Measurements from ENCODE around the gene SEPTIN2.
"Not testable (repeated sequence)": the region's sequence is repeated elsewhere in the genome, so short reads cannot be mapped to it uniquely, and the experiment has no call there.

SEPTIN2 gene

DNA sequence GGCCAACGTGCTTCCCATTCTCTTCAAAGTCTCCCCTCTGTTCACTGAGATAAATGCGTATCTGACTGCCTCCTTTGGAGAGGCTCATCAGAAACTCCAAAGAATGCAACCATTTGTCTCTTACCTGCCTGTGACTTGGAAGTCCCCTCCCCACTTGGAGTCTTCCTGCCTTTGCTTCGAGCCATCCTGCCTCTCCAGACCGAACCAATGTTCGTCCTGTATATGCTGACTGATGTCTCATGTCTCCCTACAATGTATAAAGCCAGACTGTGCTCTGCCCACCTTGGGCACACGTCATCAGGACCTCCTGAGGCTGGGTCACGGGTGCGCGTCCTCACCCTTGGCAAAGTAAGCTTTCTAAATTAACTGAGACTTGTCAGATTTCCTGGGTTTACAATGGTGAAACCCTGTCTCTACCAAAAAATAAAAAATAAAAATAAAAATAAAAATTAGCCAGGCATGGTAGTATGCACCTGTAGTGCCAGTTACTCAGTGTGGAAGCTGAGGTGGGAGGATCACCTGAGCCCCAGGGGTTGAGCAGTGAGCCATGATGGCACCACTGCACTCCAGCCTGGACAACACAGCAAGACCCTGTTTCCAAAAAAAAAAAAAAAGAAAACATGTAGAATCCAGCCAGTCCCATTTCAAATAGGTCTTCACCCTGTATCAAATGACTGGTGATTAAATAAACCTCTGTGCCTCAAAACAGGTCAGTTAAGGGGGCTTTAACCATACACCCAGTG is 29.2 kb upstream of the SEPTIN2 start:
- no peak for DNase-seq (ENCODE audit: low read depth in 2 of 2)

DNA sequence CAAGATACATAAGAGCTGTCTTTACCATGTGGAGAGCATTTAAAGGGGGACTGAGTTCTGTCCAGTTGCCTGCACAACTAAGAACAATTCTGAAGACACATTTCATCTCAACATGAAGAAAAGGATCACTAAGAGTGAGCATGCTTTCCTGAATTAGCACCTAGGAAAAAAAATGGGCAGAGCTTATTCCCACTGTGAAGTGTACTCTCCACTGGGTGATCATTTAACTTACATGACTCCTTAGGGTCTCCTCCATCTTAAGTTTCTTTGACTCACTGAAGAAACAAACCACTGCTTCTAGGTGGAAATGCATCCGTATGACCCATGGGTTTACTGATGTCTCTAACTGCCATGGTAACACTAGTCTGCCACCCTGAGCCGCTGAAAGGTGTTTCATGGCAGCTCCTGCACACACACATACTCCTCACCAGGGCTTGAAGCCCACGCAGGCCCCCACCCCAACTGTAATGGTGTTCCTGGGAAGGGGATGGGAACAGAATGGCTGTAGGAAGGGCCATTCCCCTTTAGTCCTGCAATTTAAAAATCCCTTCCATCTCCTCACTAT is 27.3 kb upstream of the SEPTIN2 start:
- no peak for DNase-seq (ENCODE audit: low read depth in 2 of 2)

DNA sequence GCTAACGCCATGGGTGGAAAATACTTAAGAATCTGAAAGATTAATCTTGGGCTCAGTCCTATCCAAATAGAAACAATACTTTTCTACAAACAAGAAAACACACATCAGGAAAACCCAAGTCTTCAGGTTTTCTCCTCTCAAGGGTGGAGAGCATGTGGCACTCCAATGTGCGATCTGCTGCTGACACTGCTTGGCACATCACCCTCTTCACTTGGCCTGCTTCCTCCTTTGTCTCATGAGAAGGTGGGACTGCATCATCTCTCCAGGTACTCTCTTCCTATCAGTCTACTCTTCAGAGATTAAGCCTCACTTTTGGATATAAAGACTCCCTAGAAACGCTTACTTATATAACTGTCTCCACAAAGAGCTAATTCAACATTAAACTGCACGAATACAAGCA is 26.7 kb upstream of the SEPTIN2 start:
- no peak for DNase-seq (ENCODE audit: low read depth in 2 of 2)

DNA sequence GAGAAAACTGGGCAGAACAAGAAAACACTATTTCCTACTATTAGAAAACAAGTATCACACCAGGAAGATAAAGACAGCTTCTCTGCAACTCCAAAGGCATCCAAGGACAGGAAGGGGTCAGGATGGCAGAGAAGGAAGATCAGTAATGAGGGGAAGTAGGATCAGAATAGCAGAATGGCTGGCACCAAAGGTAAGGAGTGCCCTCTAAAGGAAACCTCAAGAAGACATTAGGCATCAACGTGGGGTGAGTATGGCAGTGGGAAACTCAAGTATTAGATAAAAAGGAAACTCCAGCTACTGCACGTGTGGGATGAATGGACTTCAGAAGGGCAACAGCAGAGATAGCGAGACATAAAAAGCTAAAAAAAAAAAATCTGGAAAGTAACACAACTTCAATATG is 26.1 kb upstream of the SEPTIN2 start:
- no peak for DNase-seq (ENCODE audit: low read depth in 2 of 2)

DNA sequence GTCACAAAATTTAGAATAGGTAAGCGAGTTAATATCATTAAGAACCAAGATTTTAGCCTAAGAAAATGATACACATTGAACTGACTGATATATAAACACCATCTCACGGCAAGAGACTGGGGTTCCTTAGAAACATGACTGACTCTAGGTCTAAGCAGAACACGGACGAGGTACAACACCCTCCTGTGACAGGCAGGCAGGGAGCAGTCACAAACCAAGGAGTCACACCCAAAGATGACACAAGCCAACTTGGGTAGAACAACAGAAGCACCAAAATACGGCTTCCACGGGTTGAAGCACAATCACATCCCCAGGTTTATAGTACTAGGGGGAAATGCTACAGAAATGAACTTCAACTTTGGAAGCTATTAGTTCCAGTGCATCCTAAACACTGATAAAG is 24.6 kb upstream of the SEPTIN2 start:
- DNase-seq (ENCODE audit: low read depth in 2 of 2) = no peak

DNA sequence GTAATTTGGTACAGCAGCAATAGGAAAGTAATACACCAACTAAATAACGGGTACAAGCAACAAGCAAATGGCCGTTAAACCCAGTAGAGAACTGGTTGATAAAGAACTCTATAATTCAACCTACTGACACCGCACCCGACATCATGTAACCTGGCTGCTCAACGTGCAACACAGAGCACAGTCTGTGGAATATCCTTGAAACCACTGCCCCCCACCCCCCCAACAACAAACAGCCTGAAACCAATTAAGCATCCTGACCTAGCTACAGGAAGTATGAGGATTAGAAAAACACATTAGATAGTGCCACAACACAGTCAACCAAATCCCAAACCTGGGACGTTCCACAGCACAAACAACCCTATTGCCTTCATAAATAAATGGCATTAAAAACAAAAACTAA is 23.7 kb upstream of the SEPTIN2 start:
- no peak for DNase-seq (ENCODE audit: low read depth in 2 of 2)

DNA sequence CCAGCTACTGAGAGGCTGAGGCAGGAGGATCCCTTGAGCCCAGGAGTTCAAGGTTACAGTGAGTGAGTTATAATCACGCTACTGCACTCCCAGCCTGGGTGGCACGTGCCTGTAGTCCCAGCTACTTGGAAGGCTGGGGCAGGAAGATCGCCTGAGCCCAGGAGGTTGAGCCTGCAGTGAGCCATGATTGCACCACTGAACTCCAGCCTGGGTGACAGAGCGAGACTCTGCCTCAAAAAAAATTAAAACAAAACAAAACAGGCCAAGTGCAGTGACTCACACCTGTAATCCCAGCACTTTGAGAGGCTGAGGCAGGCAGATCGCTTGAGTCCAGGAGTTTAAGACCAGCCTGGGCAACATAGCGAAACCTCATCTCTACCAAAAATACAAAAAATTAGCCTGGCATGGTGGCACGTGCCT is 22.3 kb upstream of the SEPTIN2 start:
- not testable (repeated sequence) for DNase-seq (ENCODE audit: low read depth in 2 of 2)

DNA sequence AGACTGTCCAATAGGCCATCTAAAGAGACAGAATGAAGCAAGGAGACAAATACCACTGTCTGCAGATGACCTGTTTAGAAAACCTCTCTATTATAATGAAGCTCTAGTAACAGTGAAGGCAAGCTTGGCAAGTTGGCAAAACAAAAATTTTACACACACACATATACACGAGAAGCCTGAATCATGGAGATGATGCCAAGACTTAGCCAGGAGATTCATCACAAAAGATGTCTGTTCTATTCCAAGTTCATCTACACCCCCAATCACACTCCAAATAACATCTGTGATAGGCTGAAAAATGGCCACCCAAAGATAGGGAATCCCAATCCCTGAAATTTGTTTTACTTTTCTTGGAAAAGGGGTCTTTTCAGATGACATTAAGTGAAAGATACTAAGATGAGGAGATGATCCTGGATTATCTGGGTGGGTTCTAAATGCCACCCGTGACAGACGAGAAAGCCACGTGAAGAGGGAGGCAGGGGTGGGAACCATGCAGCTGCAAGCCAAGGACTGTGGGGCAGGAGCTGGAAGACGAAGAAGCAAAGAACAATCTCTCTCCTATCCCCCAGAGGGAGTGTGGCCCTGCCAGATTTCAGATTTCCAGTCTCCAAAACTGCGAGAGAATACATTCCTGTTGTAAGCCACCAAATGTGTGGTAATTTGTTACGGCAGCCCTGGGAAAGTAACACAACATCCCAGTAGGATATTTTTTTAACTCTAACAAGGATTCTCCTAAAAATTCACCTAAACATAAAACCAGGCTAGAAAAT is 20.2 kb upstream of the SEPTIN2 start:
- no peak for DNase-seq (ENCODE audit: low read depth in 2 of 2)

DNA sequence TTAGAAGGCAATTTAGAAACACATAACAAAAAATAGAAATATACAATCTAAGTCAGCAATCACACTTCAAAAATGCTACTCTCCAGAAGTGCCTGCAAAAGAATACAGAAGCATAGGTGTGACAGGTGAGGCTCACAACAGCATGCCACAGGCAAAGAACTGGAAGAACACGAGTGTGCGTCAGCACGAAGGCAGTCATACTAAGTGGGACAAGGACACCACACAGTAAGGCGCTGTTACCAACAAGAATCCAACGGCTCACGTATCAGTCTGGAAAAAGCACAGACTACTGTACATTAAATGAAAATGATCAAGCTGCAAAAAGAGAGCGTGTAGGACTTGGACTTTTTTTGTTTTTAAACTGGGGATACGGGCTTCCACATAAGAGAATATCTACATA is 19.0 kb upstream of the SEPTIN2 start:
- DNase-seq (ENCODE audit: low read depth in 2 of 2) = no peak

DNA sequence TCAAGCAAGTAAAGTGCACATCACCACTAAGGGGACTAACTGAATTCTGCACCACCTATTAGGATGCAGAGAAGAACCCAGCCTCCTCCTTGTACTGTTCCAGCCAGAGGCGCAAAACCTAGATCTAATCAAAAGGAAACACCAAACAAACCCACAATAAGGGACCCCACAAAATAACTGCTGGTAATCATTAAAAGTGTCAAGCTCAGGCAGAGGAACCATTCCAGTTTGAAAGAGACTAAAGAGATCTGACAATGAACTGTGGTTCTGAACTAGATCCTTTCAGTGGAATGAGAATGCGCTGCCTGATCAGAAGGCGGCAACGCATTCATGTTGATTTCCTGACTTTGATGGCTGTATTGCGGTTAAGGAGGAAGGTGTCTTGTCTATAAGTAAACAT is 17.1 kb upstream of the SEPTIN2 start:
- no peak for DNase-seq (ENCODE audit: low read depth in 2 of 2)

DNA sequence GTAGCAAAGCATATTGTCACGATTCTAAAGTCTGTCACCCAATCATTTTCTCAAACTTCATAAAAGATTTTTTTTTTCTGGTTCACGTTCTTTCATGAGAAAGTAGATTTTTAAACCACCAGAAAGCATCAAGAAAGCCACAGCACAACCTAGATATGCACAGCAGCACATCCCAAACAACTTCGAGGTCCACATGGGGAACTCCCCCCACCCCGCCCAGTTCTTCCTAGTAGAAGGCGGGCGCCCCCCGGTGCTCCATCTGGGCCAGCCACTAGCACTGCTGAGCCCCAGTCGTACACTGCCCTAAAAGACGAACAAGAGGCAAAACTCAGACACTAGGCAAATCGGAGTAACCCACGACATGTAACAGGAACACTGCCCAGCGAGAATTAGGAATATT is 15.7 kb upstream of the SEPTIN2 start:
- peak in 1 of 2 donors; percentile 19 for DNase-seq (ENCODE audit: low read depth in 2 of 2)

DNA sequence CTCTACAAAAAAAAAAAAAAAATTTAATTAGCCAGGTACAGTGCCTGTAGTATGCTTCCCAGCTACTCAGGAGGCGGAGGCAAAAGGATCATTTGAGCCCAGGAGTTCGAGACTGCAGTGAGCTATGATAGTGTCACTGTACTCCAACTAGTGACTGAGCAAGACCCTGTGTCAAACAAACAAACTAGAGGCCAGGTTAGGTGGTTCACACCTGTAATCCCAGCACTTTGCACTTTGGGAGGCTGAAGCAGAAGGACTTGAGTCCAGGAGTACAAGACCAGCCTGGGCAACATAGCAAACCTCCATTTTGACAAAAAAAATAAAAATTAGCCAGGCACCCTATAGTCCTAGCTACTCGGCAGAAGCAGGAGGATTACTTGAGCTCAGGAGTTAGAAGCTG is 13.6 kb upstream of the SEPTIN2 start:
- no peak for DNase-seq (ENCODE audit: low read depth in 2 of 2)

DNA sequence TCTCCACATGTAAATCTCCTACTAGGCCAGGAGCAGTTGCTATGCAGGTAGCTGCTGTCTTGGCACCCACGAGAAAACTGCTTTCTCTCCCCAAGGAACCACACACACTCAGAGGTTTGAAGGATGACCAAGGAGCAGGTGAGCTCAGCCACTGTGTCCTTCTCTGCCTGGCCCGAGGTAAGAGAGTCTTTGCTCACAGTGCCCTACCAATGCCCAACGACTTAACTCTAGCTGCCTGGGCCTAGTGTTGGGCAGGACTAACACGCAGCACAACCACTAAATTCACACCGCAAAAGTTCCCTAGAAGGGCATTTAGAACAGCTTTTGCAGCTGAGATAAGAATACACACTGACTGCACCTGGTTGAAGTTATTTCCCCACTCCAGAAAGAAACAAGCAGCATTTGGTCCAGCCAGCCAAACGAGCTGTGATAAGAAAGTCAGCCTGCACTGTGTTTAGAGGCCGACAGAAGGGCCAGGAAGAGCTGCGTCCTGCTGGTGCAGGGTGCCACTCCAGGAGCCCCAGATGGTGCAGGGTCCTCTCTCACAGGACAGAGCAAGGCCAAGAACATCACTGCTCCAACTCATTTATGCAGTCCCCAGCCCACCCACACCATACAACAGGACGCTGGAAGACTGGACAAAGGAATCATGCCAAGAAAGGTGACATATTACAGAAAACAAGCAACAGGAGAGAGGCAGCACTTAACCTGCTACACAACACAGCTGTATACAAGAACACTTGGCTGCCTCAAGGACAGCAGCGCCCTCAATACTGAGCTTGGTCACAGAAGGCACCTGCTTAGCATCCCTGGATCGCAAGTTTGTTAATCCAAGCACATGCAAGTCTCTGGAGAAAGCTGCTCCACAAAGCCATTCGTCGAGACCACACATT is 12.7 kb upstream of the SEPTIN2 start:
- DNase-seq (ENCODE audit: low read depth in 2 of 2) = no peak

DNA sequence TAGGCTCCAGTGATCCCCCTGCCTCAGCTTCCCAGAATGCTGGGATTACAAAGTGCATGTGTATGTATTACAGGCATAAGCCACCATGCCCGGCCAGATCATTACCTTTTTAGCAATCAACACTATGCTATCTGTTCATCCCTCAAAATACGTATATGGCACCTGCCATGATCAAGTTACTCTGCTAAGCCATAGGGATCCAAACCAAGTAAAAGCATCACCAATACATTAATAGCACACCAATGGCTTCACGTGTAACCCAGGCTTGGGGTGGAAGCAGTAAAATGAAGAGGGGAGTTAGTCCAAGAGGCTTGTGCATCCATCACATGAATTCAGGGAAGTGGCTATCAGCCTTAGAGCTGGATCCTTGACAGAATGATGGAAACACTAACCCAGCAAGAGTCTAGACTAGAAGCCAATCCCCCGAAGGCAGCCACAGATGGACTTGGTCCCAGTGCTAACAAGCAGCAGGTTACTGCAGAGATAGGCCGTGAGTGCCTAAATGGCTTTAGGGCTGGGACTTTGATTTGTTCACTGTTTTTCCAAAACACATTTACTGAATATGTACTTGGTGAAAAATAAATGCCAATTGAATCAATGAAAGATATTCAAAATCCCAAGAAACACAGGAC is 11.6 kb upstream of the SEPTIN2 start:
- no peak for DNase-seq (ENCODE audit: low read depth in 2 of 2)

DNA sequence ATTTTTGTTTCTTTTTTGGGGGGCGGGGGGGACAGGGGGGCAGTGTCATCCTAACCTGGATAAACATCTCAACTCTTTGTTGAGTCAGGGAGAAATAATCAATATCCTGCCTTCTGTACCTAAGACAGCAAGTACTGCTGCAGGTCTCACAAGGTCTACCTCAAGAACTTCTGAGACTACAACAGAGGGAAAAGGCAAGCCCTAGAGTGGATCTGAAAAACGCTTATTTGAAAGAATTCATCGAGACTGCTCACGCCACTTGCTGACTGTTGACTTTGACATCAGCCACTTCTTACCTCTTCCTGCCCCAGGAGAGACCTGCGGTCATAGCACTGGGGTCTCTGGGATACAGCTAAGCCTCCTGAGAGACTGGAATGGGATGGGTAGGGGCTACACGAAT is 8.7 kb upstream of the SEPTIN2 start:
- DNase-seq (ENCODE audit: low read depth in 2 of 2) = no peak

DNA sequence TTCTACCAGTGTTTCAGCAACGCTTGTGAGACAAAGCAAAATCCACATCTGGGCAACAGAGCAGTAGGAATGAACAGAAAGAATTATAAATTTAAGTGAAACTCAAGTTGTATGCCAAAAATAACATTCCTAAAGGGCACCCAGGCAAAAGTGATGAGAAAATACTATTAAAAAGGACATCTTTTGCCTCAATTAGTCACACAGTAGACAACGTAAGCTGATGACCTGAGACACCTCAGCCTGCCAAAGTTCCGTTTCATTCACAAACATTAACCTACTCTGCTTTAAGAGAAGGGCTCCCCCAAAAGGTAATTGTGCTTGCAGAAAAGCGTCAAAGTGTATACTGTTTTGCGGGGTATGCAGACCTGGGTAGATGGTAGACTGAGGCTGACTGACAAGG is 7.5 kb upstream of the SEPTIN2 start:
- no peak for DNase-seq (ENCODE audit: low read depth in 2 of 2)

DNA sequence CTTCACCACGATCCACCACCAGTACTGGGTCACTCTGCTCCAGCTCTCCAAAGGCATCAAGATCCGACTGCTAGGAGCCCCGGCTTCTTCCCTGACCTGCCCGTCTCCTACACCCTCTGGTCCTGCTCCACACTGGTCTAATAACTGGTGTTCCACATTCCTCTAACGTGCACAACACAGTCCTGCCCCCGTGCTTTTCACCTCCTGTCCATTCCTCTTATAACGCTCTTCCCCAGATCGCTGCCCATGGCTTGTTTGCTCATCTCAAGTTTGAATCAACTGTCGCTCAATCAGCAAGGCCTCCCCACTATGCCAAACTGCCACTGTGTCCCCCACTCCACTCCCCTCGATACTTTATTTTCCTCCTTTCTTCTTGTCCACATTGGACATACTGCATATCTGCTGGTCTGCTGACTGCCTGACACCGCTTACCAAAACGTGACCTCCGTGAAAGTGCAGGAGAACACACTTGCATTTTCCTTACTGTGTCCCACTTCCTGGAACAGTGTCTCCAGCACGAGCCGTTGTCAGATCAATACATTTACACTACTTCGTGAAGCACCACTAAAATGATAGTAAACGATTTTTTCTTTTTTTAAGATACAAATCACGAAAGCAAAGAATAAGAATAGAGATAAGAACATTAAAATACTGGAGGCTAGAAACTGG is 6.8 kb upstream of the SEPTIN2 start:
- DNase-seq (ENCODE audit: low read depth in 2 of 2) = no peak

DNA sequence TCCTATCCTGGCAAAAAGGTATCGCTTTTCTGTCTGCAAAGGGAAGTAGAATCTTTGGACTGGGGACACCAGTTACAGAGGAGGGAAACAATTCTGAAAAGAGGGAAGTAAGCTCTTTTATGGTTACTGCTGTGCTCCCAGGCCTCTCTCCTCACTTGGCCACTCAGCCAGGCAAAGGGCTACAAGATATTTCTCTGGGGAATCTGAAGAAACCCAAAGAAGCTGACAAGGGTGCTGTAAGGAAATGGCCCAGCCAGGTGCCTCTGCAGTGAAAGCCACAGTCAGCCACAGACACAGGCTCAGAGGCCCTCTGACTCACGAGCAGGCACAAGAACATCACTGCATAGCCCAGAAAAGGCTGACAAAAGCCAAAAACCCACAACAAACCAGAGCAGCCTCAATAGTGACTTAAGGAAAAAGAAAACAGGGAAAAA is 6.0 kb upstream of the SEPTIN2 start:
- DNase-seq (ENCODE audit: low read depth in 2 of 2) = peak; percentile 36 to 45

DNA sequence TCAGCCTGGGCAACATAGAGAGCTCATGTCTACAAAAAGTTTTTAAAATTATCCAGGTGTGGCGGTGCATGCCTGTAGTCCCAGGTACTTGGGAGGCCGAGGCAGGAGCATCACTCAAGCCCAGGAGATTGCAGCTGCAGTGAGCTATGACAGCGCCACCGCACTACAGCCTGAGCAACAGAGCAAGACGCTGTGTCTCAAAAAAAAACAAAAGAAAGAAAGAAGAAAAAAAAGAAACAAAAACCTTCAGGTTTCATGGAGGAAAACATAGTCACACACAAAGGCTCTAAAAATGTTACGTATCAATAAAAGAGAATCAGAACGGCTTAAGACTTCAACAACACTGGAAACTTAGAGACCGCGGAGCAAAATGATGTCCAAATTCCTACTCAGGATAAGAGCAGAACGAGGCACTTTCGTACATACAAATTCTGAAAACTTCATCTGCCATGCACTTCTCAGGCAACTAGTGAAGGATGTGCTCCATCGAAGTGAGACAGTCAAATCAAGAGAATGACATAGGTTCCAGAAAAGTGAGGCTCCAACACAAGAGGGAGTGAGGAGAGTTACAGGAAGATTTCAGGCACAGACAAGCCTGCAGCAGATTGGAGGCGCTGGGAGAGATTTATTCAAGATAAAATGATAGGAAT is 4.7 kb upstream of the SEPTIN2 start:
- DNase-seq (ENCODE audit: low read depth in 2 of 2) = no peak

DNA sequence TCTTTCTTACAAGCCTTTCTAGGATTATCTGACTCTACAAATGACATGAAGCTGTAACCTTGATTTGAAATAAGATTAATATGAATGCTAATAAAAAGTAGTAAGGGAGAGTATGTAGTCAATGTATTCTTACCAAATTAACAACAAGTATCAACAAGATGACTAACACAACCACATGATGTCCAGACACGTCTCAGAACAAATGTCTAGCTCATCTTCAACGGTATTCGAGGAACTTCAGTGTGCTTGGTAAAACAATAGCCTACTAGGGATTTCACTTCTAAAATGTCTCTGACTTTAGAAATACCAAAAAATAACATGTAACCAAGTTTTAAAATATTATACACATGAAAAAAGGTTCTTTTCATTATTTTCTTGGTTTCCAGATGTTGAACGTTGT is 3.6 kb upstream of the SEPTIN2 start:
- DNase-seq (ENCODE audit: low read depth in 2 of 2) = no peak
